ENCODE data around the gene FKRP.

DNA sequence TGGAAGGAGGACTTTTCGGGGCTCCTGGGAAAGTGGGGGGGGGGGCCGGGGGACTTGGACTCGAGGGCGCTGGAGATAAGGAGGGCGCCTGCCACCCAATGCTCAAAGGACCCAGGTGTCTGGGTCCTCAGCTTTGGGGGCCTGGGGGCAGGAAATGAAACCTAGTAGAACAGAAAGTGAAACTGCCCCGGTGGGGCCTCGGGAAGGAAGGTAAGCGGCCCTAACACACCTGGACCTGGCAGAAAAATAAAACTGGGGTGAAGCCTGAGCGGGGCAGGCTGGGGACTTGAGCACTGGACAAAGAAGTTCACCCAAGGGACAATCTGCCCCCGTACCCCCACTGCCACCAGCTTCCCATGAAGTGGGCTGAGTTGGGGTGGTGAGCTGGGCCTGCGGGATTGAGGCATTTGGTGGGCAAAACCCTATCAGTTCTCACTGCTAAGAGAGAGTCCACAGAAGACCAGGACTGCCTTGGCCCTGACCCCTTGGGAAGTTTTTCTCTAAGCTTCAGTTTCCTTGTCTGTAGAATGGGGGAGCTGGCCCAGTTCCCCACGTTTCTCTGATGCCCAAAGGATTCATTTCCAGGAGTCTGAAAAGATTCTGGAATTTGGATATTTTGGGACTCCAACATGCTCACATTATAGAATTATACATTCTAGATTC lies 31.3 kb upstream of the FKRP start:
- TF ChIP-seq, protein P1, sequence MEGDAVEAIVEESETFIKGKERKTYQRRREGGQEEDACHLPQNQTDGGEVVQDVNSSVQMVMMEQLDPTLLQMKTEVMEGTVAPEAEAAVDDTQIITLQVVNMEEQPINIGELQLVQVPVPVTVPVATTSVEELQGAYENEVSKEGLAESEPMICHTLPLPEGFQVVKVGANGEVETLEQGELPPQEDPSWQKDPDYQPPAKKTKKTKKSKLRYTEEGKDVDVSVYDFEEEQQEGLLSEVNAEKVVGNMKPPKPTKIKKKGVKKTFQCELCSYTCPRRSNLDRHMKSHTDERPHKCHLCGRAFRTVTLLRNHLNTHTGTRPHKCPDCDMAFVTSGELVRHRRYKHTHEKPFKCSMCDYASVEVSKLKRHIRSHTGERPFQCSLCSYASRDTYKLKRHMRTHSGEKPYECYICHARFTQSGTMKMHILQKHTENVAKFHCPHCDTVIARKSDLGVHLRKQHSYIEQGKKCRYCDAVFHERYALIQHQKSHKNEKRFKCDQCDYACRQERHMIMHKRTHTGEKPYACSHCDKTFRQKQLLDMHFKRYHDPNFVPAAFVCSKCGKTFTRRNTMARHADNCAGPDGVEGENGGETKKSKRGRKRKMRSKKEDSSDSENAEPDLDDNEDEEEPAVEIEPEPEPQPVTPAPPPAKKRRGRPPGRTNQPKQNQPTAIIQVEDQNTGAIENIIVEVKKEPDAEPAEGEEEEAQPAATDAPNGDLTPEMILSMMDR (conservative IDR thresholded peaks at IDR 0.05): no peak
- no peak for TF ChIP-seq ZFX (IDR thresholded peaks at IDR 0.05)
